ENCODE data around the gene RARA.

The RARA gene

DNA sequence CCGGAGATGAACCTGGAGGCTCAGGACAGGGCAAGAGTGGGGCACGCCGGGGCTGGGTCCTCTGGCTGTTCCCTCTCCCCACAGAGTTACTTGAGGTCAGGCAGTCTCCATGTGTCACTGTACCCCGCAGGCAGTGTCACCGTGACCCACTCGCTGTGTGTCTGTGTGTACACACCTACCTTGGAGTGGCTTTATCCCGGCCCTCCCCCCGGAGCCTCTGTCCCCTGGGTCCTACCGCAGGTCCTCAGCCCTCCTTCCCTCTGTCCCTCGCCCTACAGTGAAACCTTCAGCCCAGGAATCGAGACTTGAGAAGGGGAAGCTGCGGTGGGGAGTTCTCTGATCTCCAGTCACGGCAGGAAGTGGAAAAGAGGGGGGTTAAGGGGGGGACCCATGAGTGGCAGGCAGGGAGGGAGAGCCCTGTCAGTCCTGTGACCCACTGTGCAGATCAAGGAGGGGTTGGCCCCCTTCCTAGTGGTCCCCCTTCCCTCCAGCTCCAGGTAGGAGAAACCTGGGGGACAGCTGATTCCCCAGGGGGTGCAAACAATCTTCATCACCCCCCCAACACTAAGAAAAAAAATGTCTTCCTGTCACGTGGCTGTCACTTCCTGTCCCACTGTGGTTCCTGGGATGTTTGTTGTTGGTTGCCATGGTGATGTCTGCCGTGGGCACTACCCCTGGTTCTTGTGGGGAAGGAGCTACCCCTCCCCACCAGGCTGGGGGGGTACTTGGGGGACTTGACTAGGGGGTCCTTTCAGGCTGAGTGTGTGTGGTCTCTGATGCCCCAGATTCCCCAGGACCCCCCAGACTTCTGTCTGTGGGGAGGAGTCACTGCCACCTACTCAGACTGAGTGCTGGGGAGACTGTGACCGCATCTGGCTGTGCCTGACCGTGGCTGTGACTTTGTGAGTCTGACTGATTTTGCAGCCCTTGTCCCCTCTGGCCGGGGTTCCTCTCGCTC lies 13.7 kb downstream of the RARA start:
- no peak overlapping the region for H3K27ac ChIP-seq
- TF ChIP-seq CTCF (conservative IDR thresholded peaks at IDR 0.05) (no peak), ZFX (IDR thresholded peaks at IDR 0.05) (no peak)

DNA sequence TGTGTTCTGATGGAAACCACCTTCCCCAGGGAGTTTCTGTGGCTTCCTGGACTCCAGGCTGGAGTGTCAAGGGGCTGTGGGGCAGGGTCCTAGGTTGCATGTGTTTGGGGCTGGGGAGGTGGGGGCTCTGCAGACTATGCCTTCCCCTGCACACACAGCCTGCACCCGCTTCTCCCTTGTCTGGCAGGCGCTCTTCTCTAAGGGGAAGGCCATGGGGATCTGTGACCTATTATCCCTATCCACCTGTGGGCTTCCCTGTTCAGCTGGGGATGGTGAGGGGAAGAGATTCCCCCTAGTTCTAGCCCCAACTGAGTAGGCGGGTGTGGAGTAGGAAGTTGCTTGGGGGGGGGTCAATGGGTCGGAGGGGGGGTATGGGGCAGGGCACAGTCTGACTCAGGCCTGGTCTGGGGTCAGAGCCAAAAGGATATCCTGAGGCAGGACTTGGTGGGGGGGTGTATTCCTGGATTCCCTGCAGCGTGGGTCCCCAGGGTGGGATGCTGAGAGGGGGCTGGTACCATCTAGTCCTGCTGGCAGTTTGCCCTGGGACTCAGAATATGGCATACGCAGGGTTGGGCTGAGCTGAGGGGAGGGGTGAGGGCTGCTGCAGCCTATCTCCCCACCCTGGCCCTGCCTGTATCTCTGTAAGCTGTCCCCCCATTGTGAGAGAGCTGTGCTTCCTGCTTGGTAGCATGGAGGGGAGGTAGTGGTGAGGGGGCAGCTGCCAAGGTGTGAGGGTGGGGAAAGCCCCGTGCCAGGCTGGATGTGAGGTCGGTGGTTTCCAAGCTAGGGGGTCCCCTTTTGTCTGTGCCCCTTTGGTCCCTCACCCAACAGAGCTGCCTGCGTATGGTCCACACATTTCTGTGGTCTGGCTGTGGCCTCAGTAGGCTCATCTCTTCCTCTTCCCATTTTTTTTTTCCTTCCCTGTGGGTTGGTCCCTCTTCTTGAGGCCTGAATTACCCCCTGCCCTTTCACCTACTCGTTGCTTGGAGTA lies 14.7 kb downstream of the RARA start:
- TF ChIP-seq CTCF (conservative IDR thresholded peaks at IDR 0.05) (no peak), ZFX (IDR thresholded peaks at IDR 0.05) (no peak)
- no peak overlapping the region for H3K27ac ChIP-seq

GRCh38 chr17:40325156-40326013 lies 16.4 kb downstream of the RARA start:
- no peak overlapping the region for H3K27ac ChIP-seq
- TF ChIP-seq ZFX (IDR thresholded peaks at IDR 0.05) (no peak), CTCF (conservative IDR thresholded peaks at IDR 0.05) (no peak)

- no peak for TF ChIP-seq ZFX (IDR thresholded peaks at IDR 0.05)
- TF ChIP-seq CTCF (conservative IDR thresholded peaks at IDR 0.05): no peak
- H3K27ac ChIP-seq: no peak overlapping the region
Observed at GRCh38 chr17:40326014-40326831, 17.2 kb downstream of the RARA start.

DNA sequence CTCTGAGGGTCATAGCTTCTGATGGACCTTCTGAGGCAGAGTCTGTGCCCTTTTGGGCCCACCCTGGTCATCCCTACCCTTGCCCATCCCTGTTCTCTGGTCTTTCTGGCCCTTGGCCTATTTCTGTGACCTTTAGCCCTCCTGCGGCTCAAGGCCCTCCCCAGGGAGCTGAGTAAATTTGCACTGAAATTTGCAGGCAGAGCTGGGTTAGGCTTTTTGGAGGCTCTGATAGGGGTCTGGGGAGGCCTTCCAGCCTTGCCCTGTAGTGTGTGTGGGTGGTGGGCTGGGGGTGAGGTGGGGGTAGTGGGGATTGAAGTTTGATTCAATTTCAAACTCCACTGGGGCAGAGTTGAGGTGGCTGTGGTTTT lies 17.8 kb downstream of the RARA start:
- no peak overlapping the region for H3K27ac ChIP-seq
- TF ChIP-seq CTCF (conservative IDR thresholded peaks at IDR 0.05): no peak
- no peak for TF ChIP-seq ZFX (IDR thresholded peaks at IDR 0.05)

- H3K27ac ChIP-seq: no peak overlapping the region
- no peak for TF ChIP-seq CTCF (conservative IDR thresholded peaks at IDR 0.05)
- no peak for TF ChIP-seq ZFX (IDR thresholded peaks at IDR 0.05)
Observed at GRCh38 chr17:40327244-40327729, 18.3 kb downstream of the RARA start.
